ENCODE results near the gene ENDOD1.

- TF ChIP-seq, protein P1, sequence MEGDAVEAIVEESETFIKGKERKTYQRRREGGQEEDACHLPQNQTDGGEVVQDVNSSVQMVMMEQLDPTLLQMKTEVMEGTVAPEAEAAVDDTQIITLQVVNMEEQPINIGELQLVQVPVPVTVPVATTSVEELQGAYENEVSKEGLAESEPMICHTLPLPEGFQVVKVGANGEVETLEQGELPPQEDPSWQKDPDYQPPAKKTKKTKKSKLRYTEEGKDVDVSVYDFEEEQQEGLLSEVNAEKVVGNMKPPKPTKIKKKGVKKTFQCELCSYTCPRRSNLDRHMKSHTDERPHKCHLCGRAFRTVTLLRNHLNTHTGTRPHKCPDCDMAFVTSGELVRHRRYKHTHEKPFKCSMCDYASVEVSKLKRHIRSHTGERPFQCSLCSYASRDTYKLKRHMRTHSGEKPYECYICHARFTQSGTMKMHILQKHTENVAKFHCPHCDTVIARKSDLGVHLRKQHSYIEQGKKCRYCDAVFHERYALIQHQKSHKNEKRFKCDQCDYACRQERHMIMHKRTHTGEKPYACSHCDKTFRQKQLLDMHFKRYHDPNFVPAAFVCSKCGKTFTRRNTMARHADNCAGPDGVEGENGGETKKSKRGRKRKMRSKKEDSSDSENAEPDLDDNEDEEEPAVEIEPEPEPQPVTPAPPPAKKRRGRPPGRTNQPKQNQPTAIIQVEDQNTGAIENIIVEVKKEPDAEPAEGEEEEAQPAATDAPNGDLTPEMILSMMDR (conservative IDR thresholded peaks at IDR 0.05; ENCODE audit: low read depth, low read length) = no peak
- TF ChIP-seq EZH2 (IDR thresholded peaks at IDR 0.05; ENCODE audit: low read length, unreplicated experiment) (no peak), EZH2phosphoT487 (IDR thresholded peaks at IDR 0.05; ENCODE audit: borderline replicate concordance, low read length) (no peak)
These were observed 12.3 kb downstream of the ENDOD1 start for GRCh38 chr11:95101935-95102334.
